ENCODE results near the gene EHD4.
A peak's percentile ranks its signal among the peaks of the same experiment; 100 is the strongest.

The EHD4 gene

GRCh38 chr15:41932101-41932500 lies 40.3 kb downstream of the EHD4 start:
- in situ Hi-C loops (cut with HindIII; ENCODE audit: low pct_unique_long_range_greater_than_20kb, low sequenced_read_pairs) = no loop called here
- DNase-seq (ENCODE audit: low read depth in 1 of 2, low spot score in 1 of 2) = no peak
- TF ChIP-seq JUND (IDR thresholded peaks at IDR 0.05; ENCODE audit: low read depth) = no peak

- TF ChIP-seq JUND (IDR thresholded peaks at IDR 0.05; ENCODE audit: low read depth) = no peak
- DNase-seq (ENCODE audit: low read depth in 1 of 2, low spot score in 1 of 2) = no peak
- in situ Hi-C loops (cut with HindIII; ENCODE audit: low pct_unique_long_range_greater_than_20kb, low sequenced_read_pairs) = no loop called here
These were observed 41.5 kb downstream of the EHD4 start for GRCh38 chr15:41930867-41931222.

- no peak for TF ChIP-seq JUND (IDR thresholded peaks at IDR 0.05; ENCODE audit: low read depth)
- in situ Hi-C loops (cut with HindIII; ENCODE audit: low pct_unique_long_range_greater_than_20kb, low sequenced_read_pairs) = no loop called here
- peak in 1 of 2 experiments; percentile 29 for DNase-seq (ENCODE audit: low read depth in 1 of 2, low spot score in 1 of 2)
These were observed 42.0 kb downstream of the EHD4 start for GRCh38 chr15:41930221-41930866.

GRCh38 chr15:41928637-41929620 lies 43.4 kb downstream of the EHD4 start:
- in situ Hi-C loops (cut with HindIII; ENCODE audit: low pct_unique_long_range_greater_than_20kb, low sequenced_read_pairs) = no loop called here
- peak; percentile 41 to 93 for DNase-seq (ENCODE audit: low read depth in 1 of 2, low spot score in 1 of 2)
- no peak for TF ChIP-seq JUND (IDR thresholded peaks at IDR 0.05; ENCODE audit: low read depth)

- peak in 1 of 2 experiments; percentile 91 for DNase-seq (ENCODE audit: low read depth in 1 of 2, low spot score in 1 of 2)
- peak; percentile 71 for TF ChIP-seq JUND (IDR thresholded peaks at IDR 0.05; ENCODE audit: low read depth)
- in situ Hi-C loops (cut with HindIII; ENCODE audit: low pct_unique_long_range_greater_than_20kb, low sequenced_read_pairs) = no loop called here
These were observed 44.3 kb downstream of the EHD4 start for GRCh38 chr15:41928100-41928499.

- in situ Hi-C loops (cut with HindIII; ENCODE audit: low pct_unique_long_range_greater_than_20kb, low sequenced_read_pairs) = no loop called here
- no peak for DNase-seq (ENCODE audit: low read depth in 1 of 2, low spot score in 1 of 2)
- TF ChIP-seq JUND (IDR thresholded peaks at IDR 0.05; ENCODE audit: low read depth) = no peak
These were observed 44.8 kb downstream of the EHD4 start for GRCh38 chr15:41927536-41927935.

- in situ Hi-C loops (cut with HindIII; ENCODE audit: low pct_unique_long_range_greater_than_20kb, low sequenced_read_pairs) = no loop called here
- TF ChIP-seq JUND (IDR thresholded peaks at IDR 0.05; ENCODE audit: low read depth) = no peak
- DNase-seq (ENCODE audit: low read depth in 1 of 2, low spot score in 1 of 2) = peak in 1 of 2 experiments; percentile 54
These were observed 45.9 kb downstream of the EHD4 start for GRCh38 chr15:41926185-41927056.

- DNase-seq (ENCODE audit: low read depth in 1 of 2, low spot score in 1 of 2) = peak; percentile 41 to 95
- peak; percentile 30; the same call in 1 of the 2 replicates for TF ChIP-seq JUND (IDR thresholded peaks at IDR 0.05; ENCODE audit: low read depth)
- in situ Hi-C loops (cut with HindIII; ENCODE audit: low pct_unique_long_range_greater_than_20kb, low sequenced_read_pairs) = no loop called here
These were observed 47.2 kb downstream of the EHD4 start for GRCh38 chr15:41925086-41925608.

- no peak for DNase-seq (ENCODE audit: low read depth in 1 of 2, low spot score in 1 of 2)
- TF ChIP-seq JUND (IDR thresholded peaks at IDR 0.05; ENCODE audit: low read depth) = no peak
- in situ Hi-C loops (cut with HindIII; ENCODE audit: low pct_unique_long_range_greater_than_20kb, low sequenced_read_pairs) = no loop called here
These were observed 48.9 kb downstream of the EHD4 start for GRCh38 chr15:41923401-41923997.

GRCh38 chr15:41922353-41922752 lies 50.0 kb downstream of the EHD4 start:
- TF ChIP-seq JUND (IDR thresholded peaks at IDR 0.05; ENCODE audit: low read depth) = no peak
- in situ Hi-C loops (cut with HindIII; ENCODE audit: low pct_unique_long_range_greater_than_20kb, low sequenced_read_pairs) = no loop called here
- no peak for DNase-seq (ENCODE audit: low read depth in 1 of 2, low spot score in 1 of 2)

- in situ Hi-C loops (cut with HindIII; ENCODE audit: low pct_unique_long_range_greater_than_20kb, low sequenced_read_pairs) = no loop called here
- no peak for TF ChIP-seq JUND (IDR thresholded peaks at IDR 0.05; ENCODE audit: low read depth)
- no peak for DNase-seq (ENCODE audit: low read depth in 1 of 2, low spot score in 1 of 2)
These were observed 50.7 kb downstream of the EHD4 start for GRCh38 chr15:41921639-41922038.

GRCh38 chr15:41921167-41921566 lies 51.2 kb downstream of the EHD4 start:
- no peak for DNase-seq (ENCODE audit: low read depth in 1 of 2, low spot score in 1 of 2)
- in situ Hi-C loops (cut with HindIII; ENCODE audit: low pct_unique_long_range_greater_than_20kb, low sequenced_read_pairs) = no loop called here
- no peak for TF ChIP-seq JUND (IDR thresholded peaks at IDR 0.05; ENCODE audit: low read depth)

All from T47D (cell line).